Endothelial cell of umbilical vein (primary cell): Measurements from ENCODE around the gene COL4A1. TPM values are rescaled to one million over a fixed set of nuclear protein-coding genes. Genes with fewer than 3 reads are reported as not detected.

ENCODE experiments used
- BruUV-seq: library from RNA; stranded (reverse); fragments of 400-500 nt; replicated peaks from 2 replicates; lab custom pipeline; 2021; lab: Mats Ljungman, UMichigan
- CTCF ChIA-PET: fragments of 300-600, 350-600 bp; sonication (Branson Sonifier 250); formaldehyde crosslinking; loops from one replicate; lab custom pipeline; 2021; ENCODE audit warnings: antibody characterized with exemption, inconsistent platforms; lab: Charles Lee
- POLR2A ChIA-PET: fragments of 300-600, 350-600 bp; sonication (Branson Sonifier 250); formaldehyde crosslinking; loops from one replicate; lab custom pipeline; 2021; ENCODE audit warnings: antibody characterized with exemption, inconsistent platforms; lab: Charles Lee
- DNase-seq: peaks from one replicate; pipeline ENCODE4 v3.0.0-alpha.2; 2011; ENCODE audit warnings: low read depth, low spot score
- FAIRE-seq: peaks from 2 replicates; lab custom pipeline; 2011; peaks lifted over from hg19 to GRCh38; lab: Jason Lieb, UNC
- H2AFZ ChIP-seq: 2 replicates; pipeline ENCODE4 v1.6.0; 2012; ENCODE audit warnings: low read depth, low read length, control low read depth, inconsistent platforms
- H3K27ac ChIP-seq: 2 replicates; pipeline ENCODE4 v1.5.1; 2011; ENCODE audit warnings: low read depth, mild to moderate bottlenecking, control low read depth, low read length, moderate library complexity; ENCODE audit not compliant: insufficient read depth
- H3K27me3 ChIP-seq, 2 experiments: 2 replicates each; pipeline versions ENCODE4 v1.6.0 to v1.6.1; 2011; ENCODE audit warnings: low read length in 2 of 2, mixed read lengths in 1 of 2; ENCODE audit not compliant: control insufficient read depth in 2 of 2, insufficient read depth in 2 of 2
- H3K36me3 ChIP-seq, 2 experiments: 2 replicates in 1 of 2; 3 replicates in 1 of 2; pipeline ENCODE4 v1.5.1; 2011; ENCODE audit warnings: low read length in 2 of 2, mild to moderate bottlenecking in 1 of 2, moderate library complexity in 1 of 2; ENCODE audit not compliant: control insufficient read depth in 2 of 2, insufficient read depth in 2 of 2; ENCODE audit errors: extremely low read depth in 1 of 2
- H3K4me1 ChIP-seq: 3 replicates; pipeline ENCODE4 v1.5.1; 2011; ENCODE audit warnings: mild to moderate bottlenecking, low read length; ENCODE audit not compliant: control insufficient read depth, insufficient read depth; ENCODE audit errors: extremely low read depth
- H3K4me2 ChIP-seq: 2 replicates; pipeline ENCODE4 v1.6.1; 2011; ENCODE audit warnings: low read length, control low read depth, mixed read lengths; ENCODE audit not compliant: insufficient read depth
- H3K4me3 ChIP-seq, 3 experiments: fragments of 200-600 bp in 1 of 3; sonication (generic), shearing (Covaris generic) in 1 of 3; replicated peaks in 1 of 3; 2 replicates each; pipeline ENCODE4 v1.5.1; 2011 to 2016; ENCODE audit warnings: control low read depth in 3 of 3, low read length in 3 of 3, mild to moderate bottlenecking in 2 of 3, inconsistent platforms in 1 of 3, low read depth in 1 of 3, moderate library complexity in 1 of 3; ENCODE audit not compliant: insufficient read depth in 1 of 3
- H3K79me2 ChIP-seq: 2 replicates; pipeline ENCODE4 v1.6.0; 2012; ENCODE audit warnings: low read length, inconsistent platforms; ENCODE audit not compliant: control insufficient read depth, insufficient read depth
- H3K9ac ChIP-seq: replicated peaks from 2 replicates; pipeline ENCODE3; 2011; ENCODE audit warnings: low read length, control low read depth; ENCODE audit not compliant: insufficient read depth; ENCODE audit errors: extremely low read depth
- H3K9me1 ChIP-seq: replicated peaks from 3 replicates; pipeline ENCODE4 v1.6.0; 2011; ENCODE audit warnings: mild to moderate bottlenecking, low read length; ENCODE audit not compliant: control insufficient read depth, insufficient read depth; ENCODE audit errors: extremely low read depth
- H3K9me3 ChIP-seq: replicated peaks from 2 replicates; pipeline ENCODE4 v1.5.1; 2012; ENCODE audit warnings: low read length, inconsistent platforms; ENCODE audit not compliant: control insufficient read depth, insufficient read depth
- H4K20me1 ChIP-seq: replicated peaks from 2 replicates; pipeline ENCODE3; 2011; ENCODE audit warnings: mild to moderate bottlenecking, low read length; ENCODE audit not compliant: control insufficient read depth, insufficient read depth; ENCODE audit errors: extremely low read depth
- CTCF ChIP-seq, 2 donors: IDR thresholded peaks; 1 replicate in 1 of 2; 2 replicates in 1 of 2; pipeline ENCODE4 v1.5.1; 2011; ENCODE audit warnings: low read length in 2 of 2, mild to moderate bottlenecking in 2 of 2, moderate library complexity in 2 of 2, control low read depth in 1 of 2, inconsistent platforms in 1 of 2, low read depth in 1 of 2; ENCODE audit not compliant: insufficient read depth in 1 of 2; ENCODE audit errors: extremely low read depth in 1 of 2
- GATA2 ChIP-seq: IDR thresholded peaks from 2 replicates; pipeline ENCODE4 v1.7.0; 2011; ENCODE audit warnings: low read depth, mild to moderate bottlenecking, moderate library complexity, mixed read lengths, low read length; ENCODE audit not compliant: insufficient read length, insufficient read depth
- POLR2A ChIP-seq: IDR thresholded peaks from 2 replicates; pipeline ENCODE4 v1.6.1; 2012; ENCODE audit warnings: low read depth, mild to moderate bottlenecking, control low read depth, low read length
- POLR2AphosphoS5 ChIP-seq: IDR thresholded peaks from 2 replicates; pipeline ENCODE4 v1.6.1; 2012; ENCODE audit warnings: low read depth, mild to moderate bottlenecking, control low read depth, low read length, moderate library complexity; ENCODE audit not compliant: insufficient read depth
- dilution Hi-C: fragments of 300-500 bp; cut with MboI; formaldehyde crosslinking; loops from one replicate; pipeline ENCODE4 v1.15.0; 2019; ENCODE audit warnings: low sequenced_read_pairs; ENCODE audit not compliant: extremely low pct_ligation_motif_present
- intact Hi-C: fragments of 100-400 bp; cut with micrococcal nuclease; formaldehyde crosslinking; loops from one replicate; pipeline ENCODE4 v1.10.0; 2022
- polyA plus RNA-seq, 4 experiments: library from polyadenylated mRNA; depleted of rRNA in 3 of 4; stranded (reverse) in 3 of 4; unstranded in 1 of 4; fragments of >200 nt; gene quantifications; 2 replicates each; pipeline versions ENCODE4 v1.2.1 to v1.2.3, GENCODE V29; 2011 to 2012; ENCODE audit warnings: missing spikeins in 1 of 4
- total RNA-seq: library from RNA; stranded (reverse); gene quantifications from 2 replicates; pipeline ENCODE4 v1.2.3, GENCODE V29; 2021

COL4A1 gene
- total and polyA plus RNA-seq, 2 donors (not counting 3 experiments of a cell fraction or from before 2014, with no cell fraction given) = 384 to 1,119 TPM

- intact Hi-C loops = loop anchor here (1.0 to 2.0 kb wide), 3 partner anchors 8 to 40 kb away; no protein-coding TSS in a partner anchor
- dilution Hi-C loops = no loop called here
Measured at GRCh38 chr13:110298505-110299282, 8.3 kb downstream of the COL4A1 start.

More at GRCh38 chr13:110298505-110299282, 8.3 kb downstream of the COL4A1 start:
- peaks cover 0 to 4% of the 10 kb centered on the region in 2 experiments for H3K36me3 ChIP-seq
- TF ChIP-seq CTCF (IDR thresholded peaks at IDR 0.05; ENCODE audit: extremely low read depth in 1 of 2, insufficient read depth in 1 of 2, low read depth in 1 of 2, low read length in 2 of 2) (no peak), POLR2AphosphoS5 (peak; percentile 32), POLR2A (peak; percentile 4), GATA2 (peak; percentile 86)
- peak; percentile 54 for DNase-seq
- ChIA-PET CTCF (interaction anchor here (1.1 to 2.8 kb wide), 7 partner anchors 8 to 113 kb away, joined by 3 to 14 read pairs (median 5); partner anchors contain the start of genes COL4A1 and COL4A2), POLR2A (interaction anchor here (1.3 kb wide), 1 partner anchor 40 kb away, joined by 3 read pairs; no protein-coding TSS in a partner anchor)
- no peaks in the 10 kb centered on the region for H3K9me3 ChIP-seq
- peak; percentile 81 for FAIRE-seq
- peak overlapping the region; percentile 70 for H3K4me2 ChIP-seq
- peak overlapping the region; percentile 27 for H3K9ac ChIP-seq
- H4K20me1 ChIP-seq = peaks cover 18% of the 10 kb centered on the region
- H3K79me2 ChIP-seq = peaks cover 64% of the 10 kb centered on the region
- peaks cover 61% of the 10 kb centered on the region for H3K4me1 ChIP-seq
- H3K9me1 ChIP-seq = no peaks in the 10 kb centered on the region
- H3K27me3 ChIP-seq = no peaks in the 10 kb centered on the region
- peak overlapping the region in 1 of 3 experiments; percentile 20 for H3K4me3 ChIP-seq
- no TSS peak for BruUV-seq
- H3K27ac ChIP-seq = peak overlapping the region; percentile 23
- peak overlapping the region; percentile 13 for H2AFZ ChIP-seq
